LoVo (cell line): Measurements from ENCODE around the gene SEMA4D.

Experiments
- DNase-seq: peaks from one replicate; pipeline ENCODE4 v3.0.0-alpha.2; 2016; ENCODE audit warnings: low spot score

Gene SEMA4D

DNA sequence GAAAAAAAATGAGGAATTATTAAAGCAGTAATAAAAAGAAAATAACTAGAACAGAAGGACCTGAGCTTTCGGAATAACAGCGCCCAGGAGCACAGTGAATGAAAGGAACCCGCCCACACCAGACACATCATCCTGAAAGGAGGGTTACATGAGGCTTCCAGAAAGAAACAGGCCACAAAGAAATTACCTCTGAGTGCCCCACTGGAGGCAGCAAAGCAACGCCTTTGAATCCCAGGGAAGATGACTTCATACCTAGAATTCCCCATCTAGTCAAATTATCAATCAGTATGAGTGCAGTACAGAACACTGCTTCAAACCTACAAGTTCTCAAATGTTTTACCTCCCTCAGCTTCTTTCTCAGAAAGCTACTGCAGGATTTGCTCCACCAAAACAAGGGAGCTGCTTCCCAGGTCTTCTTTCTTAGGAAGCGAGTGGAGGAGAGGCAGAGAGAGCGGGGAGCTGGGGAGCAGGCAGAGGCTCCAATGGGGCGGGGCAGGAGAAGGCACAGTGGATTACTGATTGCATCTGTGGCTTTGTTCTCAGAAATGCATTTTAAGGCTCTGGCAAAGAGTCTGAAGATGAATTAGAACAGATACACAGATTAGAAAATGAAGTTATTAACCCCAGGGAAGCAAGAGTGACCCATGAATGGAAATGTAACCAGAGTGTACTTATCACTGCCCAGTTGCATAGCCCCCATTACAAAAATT, 87.1 kb downstream of the SEMA4D start:
- no peak for DNase-seq

DNA sequence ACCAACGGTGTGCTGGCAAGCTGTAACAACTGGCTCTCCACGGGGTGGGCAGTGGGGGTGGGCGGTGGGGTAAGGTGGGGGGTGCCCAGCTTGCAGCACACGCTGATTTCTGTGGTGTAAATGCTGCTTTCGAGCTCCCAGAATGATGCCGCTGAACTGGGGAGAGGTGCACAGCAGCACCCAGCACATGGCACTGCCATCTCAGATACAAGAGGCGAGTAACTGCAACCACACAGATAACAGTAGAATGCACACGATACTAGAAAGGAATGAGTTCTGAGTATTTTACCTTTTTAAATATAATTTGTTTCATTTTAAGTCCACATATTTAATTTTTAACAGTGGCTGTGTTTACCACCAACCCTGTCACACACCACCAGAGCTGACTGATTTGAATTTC, 87.9 kb downstream of the SEMA4D start:
- no peak for DNase-seq

DNA sequence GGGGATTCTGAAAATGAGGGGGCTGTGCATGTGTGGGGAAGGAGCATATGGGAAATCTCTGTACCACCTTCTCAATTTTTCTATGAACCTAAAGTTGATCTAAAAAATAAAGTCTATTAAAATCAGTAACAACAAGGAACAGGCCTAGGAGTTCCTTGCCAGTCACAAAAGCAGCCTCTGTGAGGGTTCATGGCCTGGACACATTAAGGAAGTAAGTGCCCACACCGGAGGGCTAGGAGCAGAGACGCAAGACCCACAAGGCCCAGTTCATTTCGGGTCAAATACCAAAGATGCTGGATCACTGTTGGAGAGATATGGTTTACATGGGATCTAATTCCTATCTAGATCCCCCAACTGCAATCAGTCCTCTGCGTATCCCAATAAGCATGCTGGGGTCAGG, 88.4 kb downstream of the SEMA4D start:
- DNase-seq, result no peak

DNA sequence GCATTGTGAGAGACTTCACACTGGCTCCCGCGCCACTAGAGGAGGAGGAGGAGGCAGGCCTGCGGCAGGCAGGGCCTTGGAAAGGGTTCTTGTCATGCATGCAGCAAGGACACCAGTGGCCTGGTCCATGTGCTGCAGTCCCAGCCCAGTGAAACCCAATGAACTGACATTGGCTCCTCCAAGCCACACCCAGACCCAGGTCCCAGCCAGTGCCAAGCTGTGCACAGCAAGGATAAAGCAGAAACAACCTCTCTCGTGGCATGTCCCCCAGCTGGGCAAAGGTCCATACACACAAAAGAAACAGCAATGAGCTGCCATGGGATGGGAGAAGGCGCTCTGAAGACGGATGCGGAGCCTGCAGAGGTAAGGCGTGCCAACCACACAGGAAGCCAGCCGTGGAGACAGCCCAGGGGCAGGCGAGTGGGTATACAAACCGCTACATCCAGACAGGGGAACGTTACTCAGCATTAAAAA, 89.2 kb downstream of the SEMA4D start:
- DNase-seq, result no peak

- DNase-seq, result peak; percentile 16
Measured at GRCh38 chr9:89407070-89407469, 90.8 kb downstream of the SEMA4D start.

DNA sequence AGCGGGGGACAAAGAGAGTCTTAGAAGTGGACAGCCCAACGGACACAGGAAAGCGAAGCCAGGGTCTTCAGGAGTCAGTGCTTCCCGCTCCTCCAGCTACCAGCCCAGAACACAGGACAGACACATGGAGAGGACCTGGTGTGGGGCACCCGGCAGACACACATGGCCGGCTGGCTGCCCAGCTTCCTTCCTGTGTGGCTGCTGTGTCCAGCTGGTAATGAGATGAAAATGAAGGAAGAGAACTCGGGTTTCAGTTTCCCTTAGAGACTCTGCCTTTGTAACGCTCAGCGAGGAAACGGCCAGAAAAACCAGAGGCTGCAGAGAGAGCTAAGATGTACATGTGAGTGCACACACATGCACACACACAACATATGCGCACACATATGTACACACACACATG, 92.1 kb downstream of the SEMA4D start:
- DNase-seq, result no peak

DNA sequence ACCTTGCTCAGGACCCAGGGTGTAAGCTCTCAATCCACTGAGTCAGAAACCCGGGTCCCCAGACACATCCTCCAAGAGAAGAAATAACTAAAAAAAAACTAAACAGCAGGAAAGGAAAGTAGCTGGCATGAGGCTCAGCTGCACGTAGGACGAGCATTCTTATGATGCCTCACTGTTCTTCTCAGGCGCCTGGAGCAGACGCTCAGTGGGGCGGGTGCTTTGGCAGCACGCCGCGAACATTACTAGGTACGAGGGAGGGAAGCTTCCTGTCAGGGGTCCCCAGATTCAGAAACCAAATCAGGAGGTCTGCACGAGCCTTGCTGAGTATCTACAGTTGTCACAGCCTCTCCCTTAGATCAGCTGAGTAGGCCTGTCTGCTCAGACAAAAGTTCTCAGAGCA, 93.8 kb downstream of the SEMA4D start:
- no peak for DNase-seq

- no peak for DNase-seq
Measured at GRCh38 chr9:89402695-89403427, 95.1 kb downstream of the SEMA4D start.

GRCh38 chr9:89400403-89401116, 97.4 kb downstream of the SEMA4D start:
- no peak for DNase-seq

GRCh38 chr9:89398621-89399020, 99.3 kb downstream of the SEMA4D start:
- DNase-seq, result no peak

DNA sequence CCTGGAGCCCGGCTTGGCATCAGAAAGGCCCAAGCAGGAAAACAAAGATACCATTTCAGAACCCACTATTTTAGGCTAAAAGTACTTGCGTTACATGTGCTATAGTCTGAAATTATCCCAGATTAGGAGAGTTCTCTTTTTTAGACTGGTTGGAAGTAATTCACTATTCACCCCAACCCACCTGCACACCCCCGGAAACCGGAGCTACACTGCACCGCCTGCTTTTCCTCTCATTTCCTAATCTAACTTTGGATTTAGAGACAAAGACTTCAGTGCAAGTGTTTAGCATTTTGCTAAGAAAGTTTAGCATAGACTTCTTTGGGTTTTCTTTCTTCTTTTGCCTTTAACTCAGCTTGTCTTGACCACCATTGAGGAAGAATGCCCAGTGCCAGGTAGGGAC, 100.4 kb downstream of the SEMA4D start:
- DNase-seq, result no peak

DNA sequence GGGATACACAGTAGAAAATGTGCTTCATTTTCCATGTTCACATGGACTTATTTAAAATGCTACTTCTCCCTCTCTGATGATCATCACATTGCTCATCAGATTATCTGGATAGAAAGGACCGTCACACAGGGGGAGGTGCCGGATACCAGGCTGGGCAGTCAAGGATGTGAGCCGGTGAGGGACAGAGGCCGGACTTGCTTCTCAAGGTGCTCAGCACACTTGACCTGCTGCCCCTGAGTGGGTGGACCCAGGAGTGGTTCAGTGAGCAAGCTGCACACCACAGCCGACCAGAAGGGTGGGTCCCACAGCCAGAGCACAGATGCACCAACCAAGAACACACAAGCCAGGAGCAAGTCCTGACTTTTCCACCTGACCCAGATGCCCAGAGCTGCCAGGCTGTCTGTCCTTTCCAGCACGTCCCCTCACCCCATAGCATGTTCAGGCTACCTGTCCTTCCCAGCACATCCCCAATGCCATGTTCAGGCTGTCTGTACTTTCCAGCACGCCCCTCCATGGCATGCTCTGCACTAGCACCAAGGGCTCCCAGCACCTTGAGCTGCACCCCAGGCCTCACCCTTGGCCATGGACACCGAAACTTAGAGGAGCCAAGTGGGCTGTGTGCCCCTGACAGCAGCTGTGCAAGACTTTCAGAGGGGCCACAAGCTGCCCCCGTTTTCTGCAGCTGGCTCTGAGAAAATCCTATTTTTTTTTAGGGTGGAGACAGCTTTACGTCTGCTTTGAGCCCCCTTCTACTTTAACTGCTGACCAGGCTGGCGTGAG, 101.8 kb downstream of the SEMA4D start:
- DNase-seq, result no peak

DNA sequence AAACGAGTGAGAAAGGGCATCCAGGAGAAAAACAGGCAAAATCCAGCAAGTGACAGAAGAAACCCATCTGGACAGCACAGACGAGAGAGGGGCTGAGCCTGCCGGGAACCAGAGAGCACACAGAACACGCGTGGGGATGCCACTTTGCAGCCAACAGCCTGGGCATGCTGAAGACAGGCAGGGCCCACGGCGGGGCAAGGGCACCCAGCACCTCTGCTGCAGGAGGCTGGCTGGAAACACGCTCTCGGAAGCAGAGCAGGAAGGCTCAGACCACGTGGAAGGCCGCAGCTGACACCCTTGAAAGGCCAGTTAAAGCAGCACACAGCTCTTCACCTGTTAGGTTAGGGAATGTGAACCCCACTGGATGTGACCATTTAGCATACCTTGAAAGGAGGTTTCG, 103.5 kb downstream of the SEMA4D start:
- DNase-seq, result no peak

DNA sequence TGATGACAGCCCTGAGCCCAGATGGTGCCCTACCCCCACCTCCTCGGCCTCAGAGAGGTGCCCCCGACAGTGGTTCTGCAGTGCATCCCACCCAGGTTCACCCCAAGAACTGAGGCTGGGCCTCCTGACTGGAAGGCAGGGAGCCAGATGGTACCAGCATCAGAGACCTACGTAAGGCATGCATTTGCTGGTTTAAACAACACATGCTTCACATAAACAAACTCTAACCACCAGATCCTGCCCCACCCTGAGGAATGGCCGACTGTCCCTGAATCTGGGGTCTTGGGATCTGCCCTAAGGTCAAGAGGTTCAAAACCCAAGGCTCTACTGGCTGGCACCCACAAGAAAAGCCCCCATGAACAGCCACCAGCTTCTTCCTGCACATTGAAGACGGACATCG, 106.3 kb downstream of the SEMA4D start:
- DNase-seq, result no peak

- DNase-seq, result no peak
Measured at GRCh38 chr9:89390578-89391116, 107.3 kb downstream of the SEMA4D start.

- DNase-seq, result no peak
Measured at GRCh38 chr9:89390068-89390555, 107.8 kb downstream of the SEMA4D start.

DNA sequence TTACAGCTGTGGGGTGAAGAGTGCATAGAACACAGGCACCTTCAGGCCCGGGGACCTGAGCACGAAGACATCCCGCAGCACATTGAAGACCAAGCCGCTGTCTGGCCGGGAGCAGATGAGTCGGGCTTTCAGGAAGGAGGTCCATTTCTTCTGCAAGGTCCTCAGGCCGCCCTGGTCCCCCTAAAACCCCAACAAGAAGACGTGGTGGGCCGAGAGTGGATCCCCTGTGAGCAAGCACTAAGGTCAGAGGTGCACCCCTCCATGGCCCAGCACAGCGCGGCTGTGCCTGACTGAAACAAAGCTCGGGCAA, 109.1 kb downstream of the SEMA4D start:
- no peak for DNase-seq

- DNase-seq, result no peak
Measured at GRCh38 chr9:89388084-89388867, 109.6 kb downstream of the SEMA4D start.

DNA sequence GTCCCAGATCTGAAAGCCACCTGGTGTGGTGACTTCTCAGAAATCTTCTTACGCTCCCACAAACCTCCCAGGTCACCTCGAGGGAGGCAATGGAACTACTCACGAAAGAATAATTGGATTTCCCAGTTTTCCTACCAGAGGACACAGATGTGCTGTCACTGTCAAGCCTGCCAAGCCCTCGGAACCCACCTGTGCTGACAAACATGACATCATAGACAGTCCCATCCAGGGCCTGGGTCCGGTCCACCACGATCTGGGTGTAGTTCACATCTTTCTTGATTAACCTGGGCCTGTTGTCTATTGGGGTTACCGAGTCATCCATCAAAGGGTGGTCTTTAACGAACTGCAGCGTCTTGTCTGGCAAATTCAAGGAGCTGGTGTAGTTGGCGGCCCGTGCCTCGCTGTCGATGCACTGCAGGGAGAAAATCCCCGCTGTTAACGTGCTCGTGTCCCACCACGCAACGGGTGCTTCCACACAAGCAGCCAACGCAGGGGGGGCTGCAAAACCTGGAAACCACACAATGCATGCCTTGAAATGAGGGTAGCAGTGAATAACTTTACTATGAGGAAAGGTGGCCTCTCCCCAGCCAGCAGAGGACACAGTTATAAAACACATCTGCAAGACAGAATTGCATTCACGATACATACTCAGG, 110.6 kb downstream of the SEMA4D start:
- DNase-seq, result no peak

GRCh38 chr9:89386797-89387196, 111.1 kb downstream of the SEMA4D start:
- DNase-seq, result no peak

DNA sequence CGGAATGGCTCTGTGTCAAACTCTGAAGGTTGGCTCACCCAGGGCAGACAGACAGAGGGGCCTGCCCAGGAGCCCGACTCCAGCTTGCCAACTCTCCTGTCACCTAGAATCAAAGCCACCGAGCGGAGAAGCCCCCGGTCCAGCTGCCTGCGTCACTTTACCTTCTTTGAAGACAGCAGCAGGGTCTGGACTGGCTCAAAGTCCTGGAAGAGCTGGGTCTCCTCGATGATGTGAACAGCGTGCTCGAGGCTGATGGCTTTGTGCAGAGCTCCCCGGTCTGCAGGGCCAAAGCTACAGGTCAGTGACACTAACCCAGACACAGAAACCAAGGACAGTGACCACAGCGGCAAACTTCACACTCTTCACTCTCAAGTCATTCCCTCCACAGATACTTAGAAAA, 111.7 kb downstream of the SEMA4D start:
- DNase-seq, result no peak
